Measurements from ENCODE around the gene THAP12. TPM values are rescaled to one million over a fixed set of nuclear protein-coding genes. Genes with fewer than 3 reads are reported as not detected.

Gene THAP12
- total and polyA plus RNA-seq, 10 of the 15 experiments (the other 5 are each of a cell fraction or from before 2014, with no cell fraction given) = 12.6 to 45.6 (median 22.3) TPM

DNA sequence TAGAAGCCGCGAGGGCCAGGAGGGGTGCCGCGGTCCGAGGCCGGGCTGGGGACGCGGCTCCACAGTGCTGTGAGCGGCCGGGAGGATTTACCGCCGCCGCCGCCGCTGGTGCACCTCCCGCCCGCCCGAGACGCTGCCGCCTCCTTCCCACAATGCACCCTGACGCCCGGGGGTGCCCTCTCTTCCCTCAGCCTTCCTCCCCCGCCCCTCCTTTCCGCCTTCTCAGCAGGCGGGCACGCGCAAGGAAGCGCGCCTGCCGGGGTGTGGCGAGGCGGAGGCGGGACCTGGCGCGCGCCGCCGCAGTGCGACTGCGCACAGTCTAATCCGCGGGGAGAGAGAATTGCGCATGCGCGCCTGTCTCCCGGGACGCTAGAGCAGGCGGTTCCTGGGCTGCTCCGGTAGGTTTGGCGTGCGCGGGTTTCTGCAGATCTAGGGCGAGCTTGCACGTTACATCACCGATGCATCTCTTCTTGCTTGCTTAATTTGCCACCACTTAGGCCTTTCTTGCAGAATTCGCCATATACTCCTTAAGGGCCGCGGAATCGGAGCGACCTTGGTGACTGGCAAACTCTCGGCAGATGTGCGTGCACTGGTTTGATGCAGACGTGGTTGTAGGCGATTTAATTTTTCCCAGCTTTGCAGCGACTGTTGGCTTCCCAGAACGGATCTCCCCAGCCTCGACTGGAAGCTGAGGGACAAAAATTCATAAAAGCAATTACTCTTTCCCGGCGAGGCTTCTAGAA lies at the start of gene THAP12, which contains the start of gene GVQW3 (continued):
- TF ChIP-seq ATF7 (IDR thresholded peaks at IDR 0.05; ENCODE audit: low read depth) (no peak), NRF1 (conservative IDR thresholded peaks at IDR 0.05; ENCODE audit: low read depth, low read length) (peak; percentile 94), RCOR1 (conservative IDR thresholded peaks at IDR 0.05; ENCODE audit: low read depth, low read length) (no peak), SMC3 (IDR thresholded peaks at IDR 0.05; ENCODE audit: borderline replicate concordance, low read length) (no peak), MTA2 (IDR thresholded peaks at IDR 0.05; ENCODE audit: low read depth) (no peak), BCL11A (IDR thresholded peaks at IDR 0.05; ENCODE audit: low read depth, low read length) (no peak), EP300 (IDR thresholded peaks at IDR 0.05; ENCODE audit: borderline replicate concordance in 1 of 2, control insufficient read depth in 1 of 2, low read depth in 2 of 2, low read length in 2 of 2) (no peak), PAX5 (IDR thresholded peaks at IDR 0.05; ENCODE audit: borderline replicate concordance, low read depth, low read length) (no peak), MYC (IDR thresholded peaks at IDR 0.05; ENCODE audit: insufficient read depth, insufficient read length, insufficient replicate concordance, low read length, severe bottlenecking) (no peak), YY1 (IDR thresholded peaks at IDR 0.05; ENCODE audit: low read depth, low read length) (peak; percentile 45), NFYB (IDR thresholded peaks at IDR 0.05; ENCODE audit: insufficient read depth, low read depth, low read length) (no peak), TBL1XR1 (IDR thresholded peaks at IDR 0.05; ENCODE audit: low read depth, low read length) (no peak), HCFC1 (IDR thresholded peaks at IDR 0.05; ENCODE audit: low read length) (peak; percentile 64), ZNF217 (IDR thresholded peaks at IDR 0.05) (no peak), CHD1 (IDR thresholded peaks at IDR 0.05; ENCODE audit: low read depth, low read length) (0 out of 2 replicates have a peak, but pooled peaks have one; percentile 51), NFXL1 (IDR thresholded peaks at IDR 0.05; ENCODE audit: borderline replicate concordance) (no peak)
- TF ChIP-seq, protein P1, sequence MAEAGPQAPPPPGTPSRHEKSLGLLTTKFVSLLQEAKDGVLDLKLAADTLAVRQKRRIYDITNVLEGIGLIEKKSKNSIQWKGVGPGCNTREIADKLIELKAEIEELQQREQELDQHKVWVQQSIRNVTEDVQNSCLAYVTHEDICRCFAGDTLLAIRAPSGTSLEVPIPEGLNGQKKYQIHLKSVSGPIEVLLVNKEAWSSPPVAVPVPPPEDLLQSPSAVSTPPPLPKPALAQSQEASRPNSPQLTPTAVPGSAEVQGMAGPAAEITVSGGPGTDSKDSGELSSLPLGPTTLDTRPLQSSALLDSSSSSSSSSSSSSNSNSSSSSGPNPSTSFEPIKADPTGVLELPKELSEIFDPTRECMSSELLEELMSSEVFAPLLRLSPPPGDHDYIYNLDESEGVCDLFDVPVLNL (IDR thresholded peaks at IDR 0.05; ENCODE audit: low read depth, low read length) = peak; percentile 47; the same call in 1 of the 2 replicates
- TF ChIP-seq, protein P2, sequence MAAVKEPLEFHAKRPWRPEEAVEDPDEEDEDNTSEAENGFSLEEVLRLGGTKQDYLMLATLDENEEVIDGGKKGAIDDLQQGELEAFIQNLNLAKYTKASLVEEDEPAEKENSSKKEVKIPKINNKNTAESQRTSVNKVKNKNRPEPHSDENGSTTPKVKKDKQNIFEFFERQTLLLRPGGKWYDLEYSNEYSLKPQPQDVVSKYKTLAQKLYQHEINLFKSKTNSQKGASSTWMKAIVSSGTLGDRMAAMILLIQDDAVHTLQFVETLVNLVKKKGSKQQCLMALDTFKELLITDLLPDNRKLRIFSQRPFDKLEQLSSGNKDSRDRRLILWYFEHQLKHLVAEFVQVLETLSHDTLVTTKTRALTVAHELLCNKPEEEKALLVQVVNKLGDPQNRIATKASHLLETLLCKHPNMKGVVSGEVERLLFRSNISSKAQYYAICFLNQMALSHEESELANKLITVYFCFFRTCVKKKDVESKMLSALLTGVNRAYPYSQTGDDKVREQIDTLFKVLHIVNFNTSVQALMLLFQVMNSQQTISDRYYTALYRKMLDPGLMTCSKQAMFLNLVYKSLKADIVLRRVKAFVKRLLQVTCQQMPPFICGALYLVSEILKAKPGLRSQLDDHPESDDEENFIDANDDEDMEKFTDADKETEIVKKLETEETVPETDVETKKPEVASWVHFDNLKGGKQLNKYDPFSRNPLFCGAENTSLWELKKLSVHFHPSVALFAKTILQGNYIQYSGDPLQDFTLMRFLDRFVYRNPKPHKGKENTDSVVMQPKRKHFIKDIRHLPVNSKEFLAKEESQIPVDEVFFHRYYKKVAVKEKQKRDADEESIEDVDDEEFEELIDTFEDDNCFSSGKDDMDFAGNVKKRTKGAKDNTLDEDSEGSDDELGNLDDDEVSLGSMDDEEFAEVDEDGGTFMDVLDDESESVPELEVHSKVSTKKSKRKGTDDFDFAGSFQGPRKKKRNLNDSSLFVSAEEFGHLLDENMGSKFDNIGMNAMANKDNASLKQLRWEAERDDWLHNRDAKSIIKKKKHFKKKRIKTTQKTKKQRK (IDR thresholded peaks at IDR 0.05; ENCODE audit: low read depth, low read length) = no peak
- TF ChIP-seq, protein P3, sequence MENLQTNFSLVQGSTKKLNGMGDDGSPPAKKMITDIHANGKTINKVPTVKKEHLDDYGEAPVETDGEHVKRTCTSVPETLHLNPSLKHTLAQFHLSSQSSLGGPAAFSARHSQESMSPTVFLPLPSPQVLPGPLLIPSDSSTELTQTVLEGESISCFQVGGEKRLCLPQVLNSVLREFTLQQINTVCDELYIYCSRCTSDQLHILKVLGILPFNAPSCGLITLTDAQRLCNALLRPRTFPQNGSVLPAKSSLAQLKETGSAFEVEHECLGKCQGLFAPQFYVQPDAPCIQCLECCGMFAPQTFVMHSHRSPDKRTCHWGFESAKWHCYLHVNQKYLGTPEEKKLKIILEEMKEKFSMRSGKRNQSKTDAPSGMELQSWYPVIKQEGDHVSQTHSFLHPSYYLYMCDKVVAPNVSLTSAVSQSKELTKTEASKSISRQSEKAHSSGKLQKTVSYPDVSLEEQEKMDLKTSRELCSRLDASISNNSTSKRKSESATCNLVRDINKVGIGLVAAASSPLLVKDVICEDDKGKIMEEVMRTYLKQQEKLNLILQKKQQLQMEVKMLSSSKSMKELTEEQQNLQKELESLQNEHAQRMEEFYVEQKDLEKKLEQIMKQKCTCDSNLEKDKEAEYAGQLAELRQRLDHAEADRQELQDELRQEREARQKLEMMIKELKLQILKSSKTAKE (IDR thresholded peaks at IDR 0.05; ENCODE audit: low read depth, poor library complexity, severe bottlenecking) = no peak
- TF ChIP-seq, protein P4, sequence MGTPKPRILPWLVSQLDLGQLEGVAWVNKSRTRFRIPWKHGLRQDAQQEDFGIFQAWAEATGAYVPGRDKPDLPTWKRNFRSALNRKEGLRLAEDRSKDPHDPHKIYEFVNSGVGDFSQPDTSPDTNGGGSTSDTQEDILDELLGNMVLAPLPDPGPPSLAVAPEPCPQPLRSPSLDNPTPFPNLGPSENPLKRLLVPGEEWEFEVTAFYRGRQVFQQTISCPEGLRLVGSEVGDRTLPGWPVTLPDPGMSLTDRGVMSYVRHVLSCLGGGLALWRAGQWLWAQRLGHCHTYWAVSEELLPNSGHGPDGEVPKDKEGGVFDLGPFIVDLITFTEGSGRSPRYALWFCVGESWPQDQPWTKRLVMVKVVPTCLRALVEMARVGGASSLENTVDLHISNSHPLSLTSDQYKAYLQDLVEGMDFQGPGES (IDR thresholded peaks at IDR 0.05) = no peak

Measured in GM12878 (cell line).